SK-N-SH (cell line): ENCODE results near the gene KIF18A. TPM values are rescaled to one million over a fixed set of nuclear protein-coding genes. Genes with fewer than 3 reads are reported as not detected.

Source experiments
- CTCF ChIA-PET: fragments of 300-600, 350-600 bp; formaldehyde crosslinking; extraction: SDS; loops from one replicate; lab custom pipeline; 2021; lab: Yijun Ruan, JAX
- POLR2A ChIA-PET: fragments of 350-600 bp; sonication (Branson Sonifier 250); formaldehyde crosslinking; extraction: SDS; loops from one replicate; lab custom pipeline; 2020; ENCODE audit warnings: antibody characterized with exemption, inconsistent platforms; lab: Yijun Ruan, JAX
- DNase-seq: peaks from one replicate; pipeline ENCODE4 v3.0.0; 2012
- H2AFZ ChIP-seq: fragments of 200-600 bp; sonication (generic); 2 replicates; pipeline ENCODE4 v1.8.1; 2016; ENCODE audit warnings: antibody characterized with exemption, mild to moderate bottlenecking, low read depth
- H3F3A ChIP-seq: fragments of 200-600 bp; sonication (generic); replicated peaks from 2 replicates; pipeline ENCODE3; 2016; ENCODE audit warnings: antibody characterized with exemption, mild to moderate bottlenecking; ENCODE audit not compliant: insufficient read depth
- H3K27ac ChIP-seq, 2 experiments: fragments of 200-500 bp in 1 of 2; fragments of 200-600 bp in 1 of 2; sonication (Bioruptor generic) in 1 of 2; sonication (generic), shearing (Covaris generic) in 1 of 2; 2 replicates each; pipeline versions ENCODE4 v1.5.1 to v1.6.1; 2014 to 2016; ENCODE audit warnings: low read depth in 2 of 2, inconsistent platforms in 1 of 2, low read length in 1 of 2, mild to moderate bottlenecking in 1 of 2, mixed read lengths in 1 of 2
- H3K27me3 ChIP-seq: fragments of 200-600 bp; sonication (generic), shearing (Covaris generic); 2 replicates; pipeline ENCODE4 v1.6.1; 2016; ENCODE audit warnings: mixed run types; ENCODE audit not compliant: insufficient read depth
- H3K36me3 ChIP-seq, 2 experiments: fragments of 200-500 bp in 1 of 2; fragments of 200-600 bp in 1 of 2; sonication (Bioruptor generic) in 1 of 2; sonication (generic) in 1 of 2; replicated peaks in 1 of 2; 2 replicates each; pipeline versions ENCODE3 to v1.5.1; 2014 to 2016; ENCODE audit warnings: low read length in 1 of 2, mild to moderate bottlenecking in 1 of 2; ENCODE audit not compliant: insufficient read depth in 2 of 2, control insufficient read depth in 1 of 2
- H3K4me1 ChIP-seq, 2 experiments: fragments of 200-500 bp in 1 of 2; fragments of 200-600 bp in 1 of 2; sonication (Bioruptor generic) in 1 of 2; sonication (generic), shearing (Covaris generic) in 1 of 2; 2 replicates each; pipeline versions ENCODE4 v1.5.1 to v1.6.1; 2014 to 2016; ENCODE audit warnings: low read depth in 1 of 2, low read length in 1 of 2, mixed run types in 1 of 2; ENCODE audit not compliant: insufficient read depth in 2 of 2, control insufficient read depth in 1 of 2
- H3K4me2 ChIP-seq: fragments of 200-600 bp; sonication (generic), shearing (Covaris generic); 2 replicates; pipeline ENCODE4 v1.6.1; 2017; ENCODE audit warnings: mixed run types
- H3K4me3 ChIP-seq, 2 experiments: fragments of 200-500 bp in 1 of 2; fragments of 200-600 bp in 1 of 2; sonication (Bioruptor generic) in 1 of 2; sonication (generic), shearing (Covaris generic) in 1 of 2; 2 replicates each; pipeline versions ENCODE4 v1.5.1 to v1.8.1; 2014 to 2016; ENCODE audit warnings: low read depth in 2 of 2, inconsistent platforms in 1 of 2, low read length in 1 of 2, mild to moderate bottlenecking in 1 of 2, mixed read lengths in 1 of 2, moderate library complexity in 1 of 2
- H3K79me2 ChIP-seq: fragments of 200-600 bp; sonication (generic); 2 replicates; pipeline ENCODE4 v1.8.1; 2017; ENCODE audit warnings: mild to moderate bottlenecking; ENCODE audit not compliant: insufficient read depth
- H3K9ac ChIP-seq: fragments of 200-600 bp; sonication (generic); 2 replicates; pipeline ENCODE4 v1.6.1; 2017; ENCODE audit warnings: mixed run types
- H3K9me2 ChIP-seq: fragments of 200-600 bp; sonication (generic); 2 replicates; pipeline ENCODE4 v1.6.1; 2017; ENCODE audit warnings: mixed run types
- H3K9me3 ChIP-seq: fragments of 200-600 bp; sonication (generic); 2 replicates; pipeline ENCODE4 v1.6.1; 2017; ENCODE audit warnings: mixed run types, mild to moderate bottlenecking, moderate library complexity
- H4K20me1 ChIP-seq: fragments of 200-600 bp; sonication (generic); 2 replicates; pipeline ENCODE4 v1.6.1; 2017; ENCODE audit warnings: mild to moderate bottlenecking, mixed run types; ENCODE audit not compliant: insufficient read depth
- CTCF ChIP-seq: fragments of 200-600 bp; sonication (generic); IDR thresholded peaks from 2 replicates; pipeline ENCODE4 v1.6.1; 2017; ENCODE audit warnings: antibody characterized with exemption, mild to moderate bottlenecking, moderate library complexity
- ELF1 ChIP-seq: IDR thresholded peaks from 2 replicates; pipeline ENCODE4 v1.4.0; 2012
- GABPA ChIP-seq: IDR thresholded peaks from 2 replicates; pipeline ENCODE4 v1.4.0; 2012; ENCODE audit warnings: low read depth, mild to moderate bottlenecking
- IRF3 ChIP-seq: fragments of 150-350 bp; IDR thresholded peaks from 2 replicates; pipeline ENCODE4 v1.6.1; 2016; ENCODE audit warnings: mild to moderate bottlenecking, low read depth, low read length
- MXI1 ChIP-seq: IDR thresholded peaks from 2 replicates; pipeline ENCODE4 v1.6.1; 2012; ENCODE audit warnings: mild to moderate bottlenecking, low read depth, low read length, improper control_type of control experiment
- NFIC ChIP-seq: IDR thresholded peaks from 2 replicates; pipeline ENCODE4 v1.4.0; 2012; ENCODE audit warnings: borderline replicate concordance
- NRF1 ChIP-seq: IDR thresholded peaks from 2 replicates; pipeline ENCODE4 v1.6.1; 2012; ENCODE audit warnings: low read depth, mild to moderate bottlenecking, low read length
- RCOR1 ChIP-seq: fragments of 150-350 bp; IDR thresholded peaks from 2 replicates; pipeline ENCODE4 v1.6.1; 2017; ENCODE audit warnings: antibody characterized with exemption, low read length
- TAF1 ChIP-seq: IDR thresholded peaks from 2 replicates; pipeline ENCODE4 v1.6.1; 2012; ENCODE audit warnings: low read depth, mild to moderate bottlenecking, low read length, moderate library complexity, borderline replicate concordance
- ZBTB33 ChIP-seq: IDR thresholded peaks from 2 replicates; pipeline ENCODE4 v1.4.0; 2012; ENCODE audit warnings: low read depth, borderline replicate concordance
- polyA plus RNA-seq, 3 experiments: library from polyadenylated mRNA; depleted of rRNA; stranded (reverse); fragments of >200 nt; gene quantifications; 2 replicates each; pipeline ENCODE4 v1.2.3, GENCODE V29; 2012

Gene KIF18A
- polyA plus RNA-seq, 1 of the 3 experiments (the other 2 are of a cell fraction): 3.8 TPM

GRCh38 chr11:28009388-28009787 is 98.6 kb downstream of the KIF18A start (continued):
- TF ChIP-seq ZBTB33: no peak
- no peak for TF ChIP-seq RCOR1
- no peak for TF ChIP-seq MXI1
- no peak for TF ChIP-seq NFIC
- TF ChIP-seq GABPA: no peak
- TF ChIP-seq, all 33 proteins: peak for 4

GRCh38 chr11:28003615-28004014 is 104.3 kb downstream of the KIF18A start:
- H3K9me2 ChIP-seq: no peaks in the 10 kb centered on the region
- peaks cover 14% of the 10 kb centered on the region; the same call in 1 of the 2 replicates for H3K9me3 ChIP-seq
- no peaks in the 10 kb centered on the region for H3K79me2 ChIP-seq
- H3K27ac ChIP-seq: no peak overlapping the region
- H3K4me2 ChIP-seq: no peak overlapping the region
- CTCF ChIA-PET: no interaction called here
- TF ChIP-seq TAF1: no peak
- TF ChIP-seq IRF3: no peak
- TF ChIP-seq CTCF: no peak
- TF ChIP-seq ELF1: no peak
- no peak for TF ChIP-seq ZBTB33
- no peak for TF ChIP-seq NRF1
- no peak overlapping the region for H3K4me3 ChIP-seq
- no peaks in the 10 kb centered on the region for H3K27me3 ChIP-seq
- peaks cover 0 to 12% of the 10 kb centered on the region in 2 experiments for H3K36me3 ChIP-seq
- H3F3A ChIP-seq: no peaks in the 10 kb centered on the region
- H2AFZ ChIP-seq: no peak overlapping the region
- POLR2A ChIA-PET: no interaction called here
- H3K4me1 ChIP-seq: no peaks in the 10 kb centered on the region
- DNase-seq: no peak
- H4K20me1 ChIP-seq: no peaks in the 10 kb centered on the region
- no peak overlapping the region for H3K9ac ChIP-seq
